ENCODE data around the gene CLN3. TPM values are rescaled to one million over a fixed set of nuclear protein-coding genes. Genes with fewer than 3 reads are reported as not detected.
A peak's percentile ranks its signal among the peaks of the same experiment; 100 is the strongest.

The CLN3 gene
- total and polyA plus RNA-seq, 2 of the 13 experiments (the other 11 are each of a cell fraction or from before 2014, with no cell fraction given), result 23.4 to 46.8 TPM

GRCh38 chr16:28531777-28532744 is 40.2 kb upstream of the CLN3 start (continued):
- TF ChIP-seq THRA (CRISPR knock-in tag; IDR thresholded peaks at IDR 0.05; ENCODE audit: borderline replicate concordance) (0 out of 2 replicates have a peak, but pooled peaks have one; percentile 36), CENPX (CRISPR knock-in tag; IDR thresholded peaks at IDR 0.05) (no peak), DRAP1 (CRISPR knock-in tag; IDR thresholded peaks at IDR 0.05) (peak; percentile 65; the same call in 1 of the 2 replicates), MATR3 (CRISPR knock-in tag; IDR thresholded peaks at IDR 0.05) (no peak), ZFP1 (CRISPR knock-in tag; IDR thresholded peaks at IDR 0.05) (0 out of 2 replicates have a peak, but pooled peaks have one; percentile 15), ZFP36L1 (CRISPR knock-in tag; IDR thresholded peaks at IDR 0.05) (0 out of 2 replicates have a peak, but pooled peaks have one; percentile 12), AHR (CRISPR knock-in tag; IDR thresholded peaks at IDR 0.05) (no peak), MXI1 (IDR thresholded peaks at IDR 0.05; ENCODE audit: borderline replicate concordance, low read depth, low read length) (no peak), ZNF614 (CRISPR knock-in tag; IDR thresholded peaks at IDR 0.05; ENCODE audit: borderline replicate concordance) (0 out of 2 replicates have a peak, but pooled peaks have one; percentile 9), ZNF546 (CRISPR knock-in tag; conservative IDR thresholded peaks at IDR 0.05) (no peak), RXRA (CRISPR knock-in tag; IDR thresholded peaks at IDR 0.05) (0 out of 2 replicates have a peak, but pooled peaks have one; percentile 31), ZNF572 (CRISPR knock-in tag; IDR thresholded peaks at IDR 0.05) (no peak), ZNF619 (CRISPR knock-in tag; IDR thresholded peaks at IDR 0.05) (no peak), HOMEZ (CRISPR knock-in tag; IDR thresholded peaks at IDR 0.05; ENCODE audit: low read depth) (no peak), KDM3A (CRISPR knock-in tag; IDR thresholded peaks at IDR 0.05; ENCODE audit: low read depth) (no peak), PITX1 (CRISPR knock-in tag; IDR thresholded peaks at IDR 0.05) (peak; percentile 16; the same call in 1 of the 2 replicates), ZNF350 (CRISPR knock-in tag; IDR thresholded peaks at IDR 0.05; ENCODE audit: borderline replicate concordance, low read depth) (peak; percentile 45; the same call in 1 of the 2 replicates), HMG20A (CRISPR knock-in tag; IDR thresholded peaks at IDR 0.05; ENCODE audit: borderline replicate concordance) (no peak; the same call in 1 of the 2 replicates), ZNF331 (CRISPR knock-in tag; IDR thresholded peaks at IDR 0.05) (0 out of 2 replicates have a peak, but pooled peaks have one; percentile 39), REXO4 (CRISPR knock-in tag; IDR thresholded peaks at IDR 0.05; ENCODE audit: borderline replicate concordance) (no peak), MAFG (CRISPR knock-in tag; IDR thresholded peaks at IDR 0.05) (no peak), ZUFSP (CRISPR knock-in tag; IDR thresholded peaks at IDR 0.05; ENCODE audit: borderline replicate concordance) (no peak), ZBTB46 (CRISPR knock-in tag; IDR thresholded peaks at IDR 0.05; ENCODE audit: borderline replicate concordance) (no peak)

Measured in HepG2 (cell line).